ENCODE results near the gene BPIFB1.
A peak's percentile ranks its signal among the peaks of the same experiment; 100 is the strongest.

Gene BPIFB1

DNA sequence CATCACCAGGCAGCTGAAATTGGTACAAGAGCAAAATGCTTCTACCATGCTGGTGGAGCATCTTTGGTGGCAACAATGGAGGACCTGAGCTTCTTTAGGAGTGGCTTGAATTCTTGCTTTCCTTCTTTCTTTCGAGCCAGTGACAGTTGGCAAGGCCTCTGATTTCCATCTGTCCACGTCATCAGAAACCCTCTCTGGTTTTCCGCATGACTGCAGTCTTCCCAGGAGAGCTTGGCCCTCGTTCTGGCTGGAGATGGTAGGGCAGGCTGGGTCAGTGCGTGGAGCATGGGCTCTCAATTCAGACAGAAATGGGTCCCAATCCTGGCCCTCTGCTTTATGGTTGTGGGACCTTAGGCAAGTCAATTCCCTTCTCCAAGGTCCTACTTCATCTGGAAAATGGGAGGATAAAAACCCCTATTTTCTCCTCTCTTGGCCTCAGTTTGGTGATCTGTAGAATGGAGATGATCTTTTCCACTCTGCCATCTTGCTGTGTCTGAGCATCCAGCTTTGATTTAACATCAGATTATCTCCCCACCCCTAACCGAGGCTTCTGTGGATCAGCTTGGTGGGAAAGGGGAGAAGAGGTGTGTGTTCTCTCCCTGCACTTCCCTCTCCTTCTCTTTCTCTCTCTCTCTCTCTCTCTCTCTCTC lies 3.6 kb upstream of the BPIFB1 start:
- CTCF ChIA-PET = interaction anchor here (0.6 kb wide), 1 partner anchor 20 kb away, joined by 3 read pairs; no protein-coding TSS in a partner anchor
- no peak overlapping the region for H3K27ac ChIP-seq (ENCODE audit: extremely low read depth, low read depth, low read length)
- no peak overlapping the region for H3K4me3 ChIP-seq (ENCODE audit: low read depth, low read length)
- H3K36me3 ChIP-seq (ENCODE audit: control insufficient read depth in 2 of 2, insufficient read depth in 1 of 2, low read length in 2 of 2) = no peaks in the 10 kb centered on the region
- H3K9me3 ChIP-seq (ENCODE audit: control insufficient read depth, insufficient read depth, low read depth, low read length) = no peaks in the 10 kb centered on the region
- POLR2A ChIA-PET = no interaction called here
- TF ChIP-seq TRIM28 (IDR thresholded peaks at IDR 0.05; ENCODE audit: borderline replicate concordance, low read length) (no peak), ZNF423 (tag by site-specific recombination; IDR thresholded peaks at IDR 0.05) (no peak), WT1 (tag by site-specific recombination; IDR thresholded peaks at IDR 0.05) (no peak), KLF10 (tag by site-specific recombination; IDR thresholded peaks at IDR 0.05) (no peak), ZNF157 (tag by site-specific recombination; IDR thresholded peaks at IDR 0.05) (no peak)
- H3K4me1 ChIP-seq (ENCODE audit: control insufficient read depth, insufficient read depth, low read length) = no peaks in the 10 kb centered on the region

DNA sequence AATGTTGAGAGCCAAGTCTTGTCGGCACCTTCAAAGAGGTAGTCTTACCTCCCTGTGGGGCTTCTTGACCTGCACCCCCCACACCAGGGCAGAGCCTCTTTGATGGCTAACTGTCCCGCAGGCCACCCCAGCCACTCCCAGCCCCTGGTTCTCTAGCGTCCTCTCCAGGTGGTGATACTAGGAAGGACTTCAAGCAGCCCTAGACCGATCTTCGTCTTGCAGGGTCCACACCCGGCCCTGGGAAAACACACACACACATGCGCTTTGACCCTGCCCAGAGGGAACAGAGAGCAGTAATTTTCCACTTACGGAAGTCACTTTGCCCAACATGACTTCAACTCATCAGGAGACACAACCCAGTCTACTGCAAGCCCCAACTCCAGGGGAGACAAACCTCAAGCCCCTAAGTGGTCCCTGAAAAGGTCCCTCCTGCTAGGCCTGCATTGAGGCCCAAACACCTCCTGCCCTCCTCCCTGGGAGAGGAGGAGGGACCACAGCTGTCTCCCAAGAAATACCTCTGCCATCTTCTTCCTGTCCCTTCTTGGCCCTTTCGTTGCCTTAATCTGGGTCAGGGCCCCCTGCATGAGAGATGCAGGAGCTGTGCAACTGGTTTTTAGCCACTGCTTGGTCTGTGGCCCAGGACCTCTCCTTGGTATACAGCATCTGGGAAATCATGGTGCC lies 2.9 kb upstream of the BPIFB1 start:
- POLR2A ChIA-PET = no interaction called here
- H3K9me3 ChIP-seq (ENCODE audit: control insufficient read depth, insufficient read depth, low read depth, low read length) = no peaks in the 10 kb centered on the region
- CTCF ChIA-PET = no interaction called here
- TF ChIP-seq, protein P1, sequence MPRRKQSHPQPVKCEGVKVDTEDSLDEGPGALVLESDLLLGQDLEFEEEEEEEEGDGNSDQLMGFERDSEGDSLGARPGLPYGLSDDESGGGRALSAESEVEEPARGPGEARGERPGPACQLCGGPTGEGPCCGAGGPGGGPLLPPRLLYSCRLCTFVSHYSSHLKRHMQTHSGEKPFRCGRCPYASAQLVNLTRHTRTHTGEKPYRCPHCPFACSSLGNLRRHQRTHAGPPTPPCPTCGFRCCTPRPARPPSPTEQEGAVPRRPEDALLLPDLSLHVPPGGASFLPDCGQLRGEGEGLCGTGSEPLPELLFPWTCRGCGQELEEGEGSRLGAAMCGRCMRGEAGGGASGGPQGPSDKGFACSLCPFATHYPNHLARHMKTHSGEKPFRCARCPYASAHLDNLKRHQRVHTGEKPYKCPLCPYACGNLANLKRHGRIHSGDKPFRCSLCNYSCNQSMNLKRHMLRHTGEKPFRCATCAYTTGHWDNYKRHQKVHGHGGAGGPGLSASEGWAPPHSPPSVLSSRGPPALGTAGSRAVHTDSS (tag by site-specific recombination; IDR thresholded peaks at IDR 0.05) = no peak
- TF ChIP-seq ZNF280D (tag by site-specific recombination; IDR thresholded peaks at IDR 0.05) = no peak
- TF ChIP-seq ZNF600 (tag by site-specific recombination; IDR thresholded peaks at IDR 0.05) = no peak
- no peak for TF ChIP-seq ZNF658 (tag by site-specific recombination; IDR thresholded peaks at IDR 0.05)
- no peak for TF ChIP-seq KLF8 (tag by site-specific recombination; IDR thresholded peaks at IDR 0.05)
- no peak for TF ChIP-seq REST (tag by site-specific recombination; IDR thresholded peaks at IDR 0.05)
- TF ChIP-seq ZNF555 (tag by site-specific recombination; conservative IDR thresholded peaks at IDR 0.05) = no peak
- no peak for TF ChIP-seq ZNF571 (tag by site-specific recombination; IDR thresholded peaks at IDR 0.05)
- no peak for TF ChIP-seq ZNF248 (tag by site-specific recombination; IDR thresholded peaks at IDR 0.05)
- TF ChIP-seq ZNF132 (tag by site-specific recombination; IDR thresholded peaks at IDR 0.05; ENCODE audit: borderline replicate concordance) = no peak
- no peak for TF ChIP-seq ZNF629 (tag by site-specific recombination; IDR thresholded peaks at IDR 0.05)
- TF ChIP-seq GLIS1 (tag by site-specific recombination; IDR thresholded peaks at IDR 0.05) = peak; percentile 15; the same call in 1 of the 2 replicates
- no peak for TF ChIP-seq ZNF561 (tag by site-specific recombination; IDR thresholded peaks at IDR 0.05; ENCODE audit: borderline replicate concordance)
- TF ChIP-seq, protein P2, sequence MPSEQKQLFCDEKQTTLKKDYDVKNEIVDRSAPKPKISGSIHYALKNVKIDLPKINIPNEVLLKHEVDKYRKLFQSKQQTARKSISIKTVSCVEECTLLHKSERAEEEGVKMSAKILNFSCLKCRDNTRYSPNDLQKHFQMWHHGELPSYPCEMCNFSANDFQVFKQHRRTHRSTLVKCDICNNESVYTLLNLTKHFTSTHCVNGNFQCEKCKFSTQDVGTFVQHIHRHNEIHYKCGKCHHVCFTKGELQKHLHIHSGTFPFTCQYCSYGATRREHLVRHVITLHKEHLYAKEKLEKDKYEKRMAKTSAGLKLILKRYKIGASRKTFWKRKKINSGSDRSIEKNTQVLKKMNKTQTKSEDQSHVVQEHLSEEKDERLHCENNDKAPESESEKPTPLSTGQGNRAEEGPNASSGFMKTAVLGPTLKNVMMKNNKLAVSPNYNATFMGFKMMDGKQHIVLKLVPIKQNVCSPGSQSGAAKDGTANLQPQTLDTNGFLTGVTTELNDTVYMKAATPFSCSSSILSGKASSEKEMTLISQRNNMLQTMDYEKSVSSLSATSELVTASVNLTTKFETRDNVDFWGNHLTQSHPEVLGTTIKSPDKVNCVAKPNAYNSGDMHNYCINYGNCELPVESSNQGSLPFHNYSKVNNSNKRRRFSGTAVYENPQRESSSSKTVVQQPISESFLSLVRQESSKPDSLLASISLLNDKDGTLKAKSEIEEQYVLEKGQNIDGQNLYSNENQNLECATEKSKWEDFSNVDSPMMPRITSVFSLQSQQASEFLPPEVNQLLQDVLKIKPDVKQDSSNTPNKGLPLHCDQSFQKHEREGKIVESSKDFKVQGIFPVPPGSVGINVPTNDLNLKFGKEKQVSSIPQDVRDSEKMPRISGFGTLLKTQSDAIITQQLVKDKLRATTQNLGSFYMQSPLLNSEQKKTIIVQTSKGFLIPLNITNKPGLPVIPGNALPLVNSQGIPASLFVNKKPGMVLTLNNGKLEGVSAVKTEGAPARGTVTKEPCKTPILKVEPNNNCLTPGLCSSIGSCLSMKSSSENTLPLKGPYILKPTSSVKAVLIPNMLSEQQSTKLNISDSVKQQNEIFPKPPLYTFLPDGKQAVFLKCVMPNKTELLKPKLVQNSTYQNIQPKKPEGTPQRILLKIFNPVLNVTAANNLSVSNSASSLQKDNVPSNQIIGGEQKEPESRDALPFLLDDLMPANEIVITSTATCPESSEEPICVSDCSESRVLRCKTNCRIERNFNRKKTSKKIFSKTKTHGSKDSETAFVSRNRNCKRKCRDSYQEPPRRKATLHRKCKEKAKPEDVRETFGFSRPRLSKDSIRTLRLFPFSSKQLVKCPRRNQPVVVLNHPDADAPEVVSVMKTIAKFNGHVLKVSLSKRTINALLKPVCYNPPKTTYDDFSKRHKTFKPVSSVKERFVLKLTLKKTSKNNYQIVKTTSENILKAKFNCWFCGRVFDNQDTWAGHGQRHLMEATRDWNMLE (tag by site-specific recombination; conservative IDR thresholded peaks at IDR 0.05; ENCODE audit: low read depth) = no peak
- TF ChIP-seq ZIC2 (tag by site-specific recombination; IDR thresholded peaks at IDR 0.05) = 0 out of 2 replicates have a peak, but pooled peaks have one; percentile 28
- H3K36me3 ChIP-seq (ENCODE audit: control insufficient read depth in 2 of 2, insufficient read depth in 1 of 2, low read length in 2 of 2) = no peaks in the 10 kb centered on the region
- H3K27ac ChIP-seq (ENCODE audit: extremely low read depth, low read depth, low read length) = no peak overlapping the region
- H3K4me1 ChIP-seq (ENCODE audit: control insufficient read depth, insufficient read depth, low read length) = no peaks in the 10 kb centered on the region
- H3K4me3 ChIP-seq (ENCODE audit: low read depth, low read length) = no peak overlapping the region
